UCSD-AML1 (cell line): ENCODE results near the gene PRR22.

ENCODE experiments used
- DNase-seq: peaks from one replicate; lab custom pipeline; 2025; ENCODE audit not compliant: unreplicated experiment; lab: John Stamatoyannopoulos, UW

PRR22 gene

DNA sequence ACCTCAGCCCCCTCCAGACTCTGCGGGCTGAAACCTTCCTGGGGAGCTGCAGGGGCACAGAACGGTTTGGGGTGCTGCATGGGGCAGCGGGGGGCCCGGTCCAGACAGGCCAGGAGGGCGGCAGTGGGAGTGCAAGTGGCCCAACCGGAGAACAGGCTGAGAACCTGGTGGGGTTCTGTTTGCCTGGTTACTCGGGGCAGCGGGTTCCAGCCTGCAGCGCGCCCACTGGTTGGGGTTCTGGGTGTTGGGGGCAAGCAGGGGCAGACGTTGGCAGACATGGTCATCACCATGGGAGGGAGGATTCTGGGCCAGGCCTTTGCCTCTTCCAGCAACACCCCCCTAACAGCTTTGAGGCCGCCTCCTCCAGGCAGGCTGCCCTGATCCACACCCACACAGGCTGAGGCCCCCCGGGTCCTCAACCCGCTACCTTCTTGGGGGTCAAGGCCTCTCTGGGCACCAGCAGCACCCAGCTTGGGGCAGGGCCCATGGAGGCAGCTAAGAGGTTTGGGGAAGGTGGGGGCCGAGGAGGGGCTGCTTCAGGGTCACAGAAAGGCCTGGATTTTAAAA, at the start of gene PRR22:
Gene PRR22 (minus strand): TSS at position 166 of the 567 bp plus-strand sequence. CDS start 86 bp downstream, at position 80.
- no peak for DNase-seq

DNA sequence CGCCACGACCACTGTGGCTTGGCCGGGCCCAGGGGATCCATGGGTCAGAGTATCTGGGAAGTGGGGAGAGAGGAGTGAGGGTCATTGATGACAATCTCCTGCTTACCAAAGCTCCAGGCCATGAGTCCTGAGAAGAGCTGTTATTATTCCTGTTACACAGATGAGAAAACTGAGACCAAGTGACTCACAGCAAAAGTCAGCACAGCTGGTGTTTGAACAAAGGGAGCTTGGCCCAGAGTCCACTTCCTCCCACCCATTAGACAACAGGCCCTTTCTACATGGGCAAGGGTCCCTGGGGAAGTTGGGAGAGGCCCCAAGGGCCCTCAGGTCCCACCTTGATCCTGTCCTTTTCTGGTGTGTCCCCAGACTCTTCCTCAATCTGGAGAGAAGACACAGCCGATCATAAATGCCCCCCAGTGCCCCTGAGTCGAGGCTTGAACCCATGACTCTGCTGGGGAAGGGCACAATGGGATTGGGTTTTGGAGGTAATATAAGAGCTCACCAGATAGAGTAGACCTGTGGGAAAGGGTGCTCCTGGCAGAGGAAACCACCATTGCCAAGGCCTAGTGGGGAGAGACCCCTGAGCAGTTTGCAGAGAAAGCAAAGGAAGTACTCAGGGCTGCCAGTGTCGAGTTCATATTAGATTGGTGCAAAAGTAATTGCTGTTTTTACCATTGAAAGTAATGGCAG, 48.1 kb upstream of the PRR22 start:
- DNase-seq = no peak

GRCh38 chr19:5832061-5832460, 47.5 kb upstream of the PRR22 start:
- no peak for DNase-seq

- no peak for DNase-seq
Observed at GRCh38 chr19:5831159-5831558, 46.6 kb upstream of the PRR22 start.

- no peak for DNase-seq
Observed at GRCh38 chr19:5829567-5830310, 45.2 kb upstream of the PRR22 start.

- no peak for DNase-seq
Observed at GRCh38 chr19:5828661-5829566, 44.4 kb upstream of the PRR22 start.

- peak; percentile 97 for DNase-seq
Observed at GRCh38 chr19:5827891-5828660, 43.5 kb upstream of the PRR22 start.

DNA sequence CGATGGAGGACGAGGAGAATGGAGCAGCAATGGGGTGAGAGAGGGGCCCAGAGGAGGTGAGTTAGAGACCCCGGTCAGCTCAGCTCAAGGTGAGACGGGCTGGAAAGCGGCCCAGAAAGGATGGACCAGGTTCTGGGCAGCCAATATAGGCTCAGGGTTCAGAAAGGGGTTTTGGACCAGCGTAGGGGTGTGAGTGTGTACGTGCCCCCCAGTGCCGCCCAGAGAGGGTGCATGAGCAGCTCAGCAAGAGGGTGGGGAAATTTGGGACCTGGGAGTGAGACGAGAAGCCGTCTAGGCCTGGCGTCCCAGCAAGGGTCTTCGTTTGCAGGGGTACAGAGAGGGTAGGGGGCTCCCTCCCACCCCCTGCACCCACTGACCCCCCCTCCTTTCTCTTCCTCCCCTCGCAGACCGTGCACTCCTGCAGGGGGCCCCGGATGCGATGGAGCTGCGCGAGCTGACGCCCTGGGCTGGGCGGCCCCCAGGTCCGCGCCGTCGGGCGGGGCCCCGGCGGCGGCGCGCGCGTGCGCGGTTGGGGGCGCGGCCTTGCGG, 42.9 kb upstream of the PRR22 start:
- DNase-seq = no peak

GRCh38 chr19:5826531-5827341, 42.2 kb upstream of the PRR22 start:
- peak; percentile 56 for DNase-seq

- DNase-seq = no peak
Observed at GRCh38 chr19:5825178-5825577, 40.6 kb upstream of the PRR22 start.

DNA sequence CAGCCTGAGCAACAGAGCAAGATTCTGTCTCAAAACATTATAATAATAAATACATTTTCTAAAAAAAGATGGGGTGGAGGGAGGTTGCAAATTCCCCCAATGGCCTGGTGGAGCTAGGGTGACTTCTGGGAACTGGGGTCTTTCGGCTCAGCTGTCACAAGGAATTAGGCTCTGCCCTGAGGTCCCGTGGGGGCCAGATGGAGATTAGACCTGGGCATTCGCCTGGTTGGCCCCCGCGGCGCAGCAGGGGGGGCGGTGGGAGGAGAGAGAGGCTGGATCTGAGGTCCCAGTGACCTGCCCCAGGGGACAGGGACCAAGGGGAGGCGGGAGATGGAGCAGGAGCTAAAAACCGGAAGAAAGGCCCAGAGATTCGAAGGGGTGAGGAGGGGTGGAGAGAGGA, 40.2 kb upstream of the PRR22 start:
- DNase-seq = no peak

GRCh38 chr19:5823579-5824281, 39.2 kb upstream of the PRR22 start:
- peak; percentile 47 for DNase-seq

- no peak for DNase-seq
Observed at GRCh38 chr19:5822181-5822844, 37.8 kb upstream of the PRR22 start.

- DNase-seq = no peak
Observed at GRCh38 chr19:5821521-5822180, 37.1 kb upstream of the PRR22 start.

DNA sequence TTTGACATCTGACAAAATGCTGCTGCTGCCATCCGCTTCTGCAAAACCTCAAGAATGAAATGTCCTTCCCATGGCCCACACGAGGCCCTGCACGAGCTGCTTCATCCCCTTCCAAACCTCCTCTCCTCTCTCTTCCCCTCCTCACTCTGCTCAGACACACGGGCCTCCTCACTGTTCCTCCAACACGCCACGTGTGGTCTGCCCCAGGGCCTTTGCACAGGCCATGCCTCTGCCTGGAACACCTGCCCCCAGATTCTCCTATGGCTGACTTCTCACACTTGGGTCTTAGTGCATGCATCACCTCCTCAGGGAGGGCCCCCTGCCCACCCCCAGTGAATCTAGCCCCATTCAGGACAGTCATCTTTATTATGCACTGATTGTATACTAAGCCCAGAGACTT, 36.2 kb upstream of the PRR22 start:
- DNase-seq = no peak

DNA sequence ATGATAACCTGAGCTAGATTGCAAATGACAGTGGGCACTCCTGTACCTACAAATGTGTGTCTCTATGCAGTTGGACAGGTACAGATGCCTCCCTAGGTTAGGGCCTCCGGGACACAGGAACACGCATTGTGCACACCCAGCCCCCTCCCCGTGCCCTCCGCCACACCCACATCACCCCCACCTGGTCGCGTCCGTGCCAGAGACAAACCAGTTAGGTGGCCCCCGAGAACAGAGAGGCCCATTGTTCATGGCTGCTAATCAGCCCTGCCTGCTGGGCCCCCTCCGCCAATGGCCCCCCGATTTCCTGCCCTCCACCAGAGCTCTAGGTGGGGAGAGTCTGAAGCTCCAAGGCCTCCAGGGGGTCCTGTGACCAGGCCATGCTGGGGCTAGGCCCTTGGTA, 34.0 kb upstream of the PRR22 start:
- DNase-seq = no peak

DNA sequence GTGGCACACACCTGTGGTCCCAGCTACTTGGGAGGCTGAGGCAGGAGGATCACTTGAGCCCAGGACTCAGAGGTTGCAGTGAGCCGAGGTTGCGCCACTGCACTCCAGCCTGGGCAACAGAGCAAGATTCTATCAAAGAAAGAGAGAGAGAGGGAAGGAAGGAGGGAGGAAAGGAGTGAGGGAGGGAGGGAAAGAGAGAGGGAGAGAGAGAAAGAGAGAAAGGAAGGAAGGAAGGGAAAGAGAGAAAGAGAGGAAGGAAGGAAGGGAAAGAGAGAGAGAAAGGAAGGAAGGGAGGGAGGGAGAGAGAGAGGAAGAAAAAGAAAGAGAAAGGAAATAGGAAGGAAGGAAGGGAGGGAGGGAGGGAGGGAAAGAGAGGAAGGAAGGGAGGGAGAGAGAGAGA, 32.7 kb upstream of the PRR22 start:
- DNase-seq = no peak

GRCh38 chr19:5814852-5815246, 30.3 kb upstream of the PRR22 start:
- DNase-seq = no peak
